HCT116 (cell line): ENCODE data around the gene VPS35L. TPM values are rescaled to one million over a fixed set of nuclear protein-coding genes. Genes with fewer than 3 reads are reported as not detected.

Experiments
- ATAC-seq: fragments of 200-7000 bp; cut with Tn5 transposase; 2 replicates; pipeline ENCODE4 v1.9.1; 2020; ENCODE audit warnings: mild to moderate bottlenecking, moderate library complexity
- BruUV-seq: library from RNA; stranded (reverse); fragments of 400-500 nt; replicated peaks from 2 replicates; lab custom pipeline; 2021; lab: Mats Ljungman, UMichigan
- CTCF ChIA-PET: fragments of 300-600 bp; sonication (Branson Sonifier 250); formaldehyde crosslinking; loops from one replicate; lab custom pipeline; 2021; ENCODE audit warnings: antibody characterized with exemption; lab: Charles Lee
- POLR2A ChIA-PET: fragments of 300-600, 350-600 bp; sonication (Branson Sonifier 250); formaldehyde crosslinking; loops from one replicate; lab custom pipeline; 2021; ENCODE audit warnings: antibody characterized with exemption; lab: Charles Lee
- RAD21 ChIA-PET, 2 experiments: fragments of 300-600 bp; sonication (Branson Sonifier 250); formaldehyde crosslinking; loops; one replicate each; lab custom pipeline; 2023; ENCODE audit warnings: low total read pairs in 2 of 2; ENCODE audit not compliant: uncharacterized antibody in 2 of 2, unreplicated experiment in 2 of 2, low non-redundant PET in 1 of 2; lab: Charles Lee
- DNase-seq: peaks from one replicate; pipeline ENCODE4 v3.0.0-alpha.2; 2010; ENCODE audit warnings: low read depth, low spot score
- H2AFZ ChIP-seq: fragments of 200-600 bp; shearing (Covaris generic), sonication (generic); 2 replicates; pipeline ENCODE4 v1.6.1; 2017; ENCODE audit warnings: low read depth, mixed run types, mixed read lengths, antibody characterized with exemption, low read length; ENCODE audit not compliant: poor library complexity, severe bottlenecking
- H3K27ac ChIP-seq: 2 replicates; pipeline ENCODE4 v1.5.1; 2012; ENCODE audit warnings: low read depth, low read length
- H3K27me3 ChIP-seq: fragments of 200-600 bp; sonication (generic); 2 replicates; pipeline ENCODE4 v1.6.1; 2016; ENCODE audit warnings: mixed run types, low read length, mixed read lengths; ENCODE audit not compliant: insufficient read depth
- H3K36me3 ChIP-seq, 2 experiments: fragments of 200-500 bp in 1 of 2; fragments of 200-600 bp in 1 of 2; sonication (Bioruptor generic) in 1 of 2; sonication (generic) in 1 of 2; 2 replicates each; pipeline versions ENCODE4 v1.5.1 to v1.6.1; 2014 to 2016; ENCODE audit warnings: low read length in 2 of 2, inconsistent platforms in 1 of 2, mixed read lengths in 1 of 2, mixed run types in 1 of 2; ENCODE audit not compliant: insufficient read depth in 2 of 2, control insufficient read depth in 1 of 2
- H3K4me1 ChIP-seq, 2 experiments: fragments of 200-600 bp in 1 of 2; sonication (generic) in 1 of 2; 2 replicates each; pipeline versions ENCODE4 v1.5.1 to v1.6.1; 2012 to 2017; ENCODE audit warnings: low read length in 2 of 2, inconsistent platforms in 1 of 2, mild to moderate bottlenecking in 1 of 2, mixed read lengths in 1 of 2, mixed run types in 1 of 2, moderate library complexity in 1 of 2; ENCODE audit not compliant: insufficient read depth in 2 of 2, control insufficient read depth in 1 of 2
- H3K4me2 ChIP-seq: fragments of 200-600 bp; sonication (generic); 2 replicates; pipeline ENCODE4 v1.6.1; 2017; ENCODE audit warnings: mixed run types, low read length, mixed read lengths
- H3K4me3 ChIP-seq, 2 experiments: fragments of 200-600 bp in 1 of 2; sonication (generic) in 1 of 2; replicated peaks in 1 of 2; 2 replicates each; pipeline ENCODE4 v1.5.1; 2011 to 2016; ENCODE audit warnings: low read length in 2 of 2, control low read depth in 1 of 2, low read depth in 1 of 2, mild to moderate bottlenecking in 1 of 2, mixed read lengths in 1 of 2, mixed run types in 1 of 2
- H3K79me2 ChIP-seq: fragments of 200-600 bp; sonication (generic); 2 replicates; pipeline ENCODE4 v1.6.1; 2017; ENCODE audit warnings: mild to moderate bottlenecking, mixed run types, low read length, moderate library complexity, mixed read lengths; ENCODE audit not compliant: insufficient read depth
- H3K9ac ChIP-seq: fragments of 200-600 bp; sonication (generic); 2 replicates; pipeline ENCODE4 v1.6.1; 2016; ENCODE audit warnings: low read length, mixed read lengths
- H3K9me2 ChIP-seq: fragments of 200-600 bp; sonication (generic), shearing (Covaris generic); 2 replicates; pipeline ENCODE4 v1.6.1; 2017; ENCODE audit warnings: mixed run types, mild to moderate bottlenecking, moderate library complexity; ENCODE audit not compliant: insufficient read depth
- H3K9me3 ChIP-seq, 2 experiments: fragments of 200-500 bp in 1 of 2; fragments of 200-600 bp in 1 of 2; sonication (Bioruptor generic) in 1 of 2; sonication (generic) in 1 of 2; 2 replicates each; pipeline ENCODE4 v1.6.1; 2014 to 2017; ENCODE audit warnings: low read length in 2 of 2, mixed read lengths in 2 of 2, inconsistent platforms in 1 of 2, low read depth in 1 of 2, mild to moderate bottlenecking in 1 of 2, mixed run types in 1 of 2, moderate library complexity in 1 of 2; ENCODE audit not compliant: control insufficient read depth in 1 of 2, insufficient read depth in 1 of 2
- H4K20me1 ChIP-seq: fragments of 200-600 bp; sonication (generic), shearing (Covaris generic); 2 replicates; pipeline ENCODE4 v1.6.1; 2017; ENCODE audit warnings: mixed run types, mild to moderate bottlenecking, moderate library complexity; ENCODE audit not compliant: insufficient read depth
- CEBPB ChIP-seq: IDR thresholded peaks from 2 replicates; pipeline ENCODE4 v1.6.1; 2012; ENCODE audit warnings: low read depth
- ELF1 ChIP-seq: IDR thresholded peaks from 2 replicates; pipeline ENCODE4 v1.6.1; 2012; ENCODE audit warnings: low read depth, borderline replicate concordance
- FOSL1 ChIP-seq: IDR thresholded peaks from 2 replicates; pipeline ENCODE4 v1.6.1; 2012; ENCODE audit warnings: low read depth
- JUND ChIP-seq: IDR thresholded peaks from 2 replicates; pipeline ENCODE4 v1.6.1; 2012
- MAX ChIP-seq: IDR thresholded peaks from 2 replicates; pipeline ENCODE4 v1.6.1; 2012
- RAD21 ChIP-seq: IDR thresholded peaks from 2 replicates; pipeline ENCODE4 v1.6.1; 2012; ENCODE audit warnings: low read depth, mild to moderate bottlenecking
- SP1 ChIP-seq: IDR thresholded peaks from 2 replicates; pipeline ENCODE4 v1.6.1; 2012; ENCODE audit warnings: low read depth
- SRF ChIP-seq: IDR thresholded peaks from 2 replicates; pipeline ENCODE4 v1.6.1; 2012; ENCODE audit warnings: low read depth
- ZBTB33 ChIP-seq: IDR thresholded peaks from 2 replicates; pipeline ENCODE4 v1.6.1; 2011; ENCODE audit warnings: mild to moderate bottlenecking, low read length, moderate library complexity; ENCODE audit not compliant: insufficient replicate concordance; ENCODE audit errors: extremely low read depth
- ZFX ChIP-seq: fragments of 450-650 bp; IDR thresholded peaks from 2 replicates; pipeline ENCODE4 v1.6.1; 2017
- ZNF274 ChIP-seq: fragments of 200-500 bp; sonication (Bioruptor generic); IDR thresholded peaks from 2 replicates; pipeline ENCODE4 v1.6.1; 2014; ENCODE audit warnings: mild to moderate bottlenecking, low read depth, low read length, inconsistent platforms
- intact Hi-C: fragments of 100-400 bp; cut with micrococcal nuclease; formaldehyde crosslinking; loops from 2 replicates; pipeline ENCODE4 v1.10.0; 2022
- total RNA-seq: library from RNA; stranded (reverse); gene quantifications from one replicate; pipeline ENCODE4 v1.2.1, GENCODE V29; 2021; ENCODE audit not compliant: unreplicated experiment

The VPS35L gene
- total RNA-seq, 1 experiment from 2014 or later, result 21.4 TPM

- TF ChIP-seq ZBTB33 (no peak), SRF (no peak), MAX (no peak), JUND (no peak), ZNF274 (no peak), ZFX (no peak), ELF1 (no peak), RAD21 (no peak)
Observed at GRCh38 chr16:19703172-19703889, 147.8 kb downstream of the VPS35L start (continued).

GRCh38 chr16:19704321-19705145 is 149.0 kb downstream of the VPS35L start:
- BruUV-seq, result no TSS peak
- no peak overlapping the region for H2AFZ ChIP-seq
- no peak overlapping the region for H3K4me3 ChIP-seq
- H3K79me2 ChIP-seq, result peaks cover 35% of the 10 kb centered on the region; the same call in 1 of the 2 replicates
- ChIA-PET POLR2A (no interaction called here), CTCF (interaction anchor here (0.9 kb wide), 1 partner anchor 121 kb away, joined by 3 read pairs; no protein-coding TSS in a partner anchor), RAD21 (interaction anchor here in 1 of 2 experiments (0.7 kb wide), 1 partner anchor 15 kb away, joined by 3 read pairs; no protein-coding TSS in a partner anchor)
- peak overlapping the region; percentile 24; the same call in 1 of the 2 replicates for H3K27ac ChIP-seq
- H4K20me1 ChIP-seq, result no peaks in the 10 kb centered on the region
- DNase-seq (no peak), ATAC-seq (peak; percentile 26; the same call in 1 of the 2 replicates)
- H3K36me3 ChIP-seq, result peaks cover 36 to 40% of the 10 kb centered on the region in 2 experiments
- TF ChIP-seq CEBPB (no peak), SP1 (0 out of 2 replicates have a peak, but pooled peaks have one; percentile 6), FOSL1 (peak; percentile 49; the same call in 1 of the 2 replicates), RAD21 (no peak), JUND (0 out of 2 replicates have a peak, but pooled peaks have one; percentile 32)
- no peak overlapping the region for H3K9ac ChIP-seq
- H3K9me2 ChIP-seq, result no peaks in the 10 kb centered on the region
- intact Hi-C loops, result no loop called here
- H3K27me3 ChIP-seq, result no peaks in the 10 kb centered on the region
- H3K9me3 ChIP-seq, result no peaks in the 10 kb centered on the region
- peak overlapping the region; percentile 50 for H3K4me2 ChIP-seq
- H3K4me1 ChIP-seq, result peaks cover 4 to 22% of the 10 kb centered on the region in 2 experiments; a peak in 3 of 4 replicates
